Trophoblast cell (in vitro differentiated cells and primary cell): ENCODE measurements around the gene GJA4.

Source experiments
- DNase-seq, 2 donors: peaks; one replicate each; pipeline ENCODE4 v3.0.0-alpha.2; 2016
- H2AFZ ChIP-seq: 2 replicates; pipeline ENCODE4 v1.6.1; 2013; ENCODE audit warnings: low read length, moderate library complexity, mild to moderate bottlenecking; ENCODE audit not compliant: insufficient read depth, poor library complexity
- H2AK5ac ChIP-seq: 2 replicates; pipeline ENCODE4 v1.6.1; 2013; ENCODE audit warnings: mild to moderate bottlenecking, low read length
- H2BK120ac ChIP-seq: 2 replicates; pipeline ENCODE4 v1.6.1; 2013; ENCODE audit warnings: low read length, mild to moderate bottlenecking, moderate library complexity; ENCODE audit not compliant: insufficient read depth, poor library complexity
- H2BK12ac ChIP-seq: 2 replicates; pipeline ENCODE4 v1.6.1; 2013; ENCODE audit warnings: mild to moderate bottlenecking, low read length, moderate library complexity
- H2BK5ac ChIP-seq: 2 replicates; pipeline ENCODE4 v1.6.1; 2013; ENCODE audit warnings: low read length, low read depth, moderate library complexity, mild to moderate bottlenecking; ENCODE audit not compliant: poor library complexity
- H3K14ac ChIP-seq: 2 replicates; pipeline ENCODE4 v1.6.1; 2013; ENCODE audit warnings: mild to moderate bottlenecking, low read length
- H3K18ac ChIP-seq: 2 replicates; pipeline ENCODE4 v1.6.1; 2013; ENCODE audit warnings: mild to moderate bottlenecking, low read length
- H3K23ac ChIP-seq: 2 replicates; pipeline ENCODE4 v1.6.1; 2013; ENCODE audit warnings: low read length
- H3K27ac ChIP-seq: 2 replicates; pipeline ENCODE4 v1.5.1; 2013; ENCODE audit warnings: low read depth, mild to moderate bottlenecking, inconsistent platforms, low read length, moderate library complexity
- H3K27me3 ChIP-seq: 2 replicates; pipeline ENCODE4 v1.6.1; 2013; ENCODE audit warnings: inconsistent platforms, mild to moderate bottlenecking, low read length, moderate library complexity; ENCODE audit not compliant: insufficient read depth
- H3K36me3 ChIP-seq, 2 experiments: 1 replicate in 1 of 2; 2 replicates in 1 of 2; pipeline ENCODE4 v1.6.1; 2013; ENCODE audit warnings: low read length in 2 of 2, mild to moderate bottlenecking in 2 of 2, moderate library complexity in 1 of 2; ENCODE audit not compliant: insufficient read depth in 2 of 2, control insufficient read depth in 1 of 2
- H3K4ac ChIP-seq: 2 replicates; pipeline ENCODE4 v1.6.1; 2013; ENCODE audit warnings: low read depth, mild to moderate bottlenecking, low read length, moderate library complexity
- H3K4me1 ChIP-seq, 2 experiments: 1 replicate in 1 of 2; 2 replicates in 1 of 2; pipeline ENCODE4 v1.6.1; 2013; ENCODE audit warnings: low read length in 2 of 2, mild to moderate bottlenecking in 2 of 2, moderate library complexity in 1 of 2; ENCODE audit not compliant: insufficient read depth in 2 of 2, control insufficient read depth in 1 of 2
- H3K4me2 ChIP-seq: 2 replicates; pipeline ENCODE4 v1.6.1; 2013; ENCODE audit warnings: inconsistent platforms, mild to moderate bottlenecking, low read length, moderate library complexity
- H3K4me3 ChIP-seq: 2 replicates; pipeline ENCODE4 v1.5.1; 2013; ENCODE audit warnings: mild to moderate bottlenecking, low read depth, low read length, inconsistent platforms
- H3K79me1 ChIP-seq: one replicate; pipeline ENCODE4 v1.6.1; 2013; ENCODE audit warnings: low read length
- H3K79me2 ChIP-seq: 2 replicates; pipeline ENCODE4 v1.6.1; 2013; ENCODE audit warnings: low read length, mild to moderate bottlenecking; ENCODE audit not compliant: control insufficient read depth, insufficient read depth, poor library complexity
- H3K9ac ChIP-seq: 2 replicates; pipeline ENCODE4 v1.6.1; 2013; ENCODE audit warnings: mild to moderate bottlenecking, low read length
- H3K9me3 ChIP-seq: 2 replicates; pipeline ENCODE4 v1.6.1; 2013; ENCODE audit warnings: low read depth, mild to moderate bottlenecking, control low read depth, inconsistent platforms, low read length; ENCODE audit not compliant: insufficient read depth
- H4K12ac ChIP-seq: 2 replicates; pipeline ENCODE4 v1.6.1; 2013; ENCODE audit warnings: low read depth, mild to moderate bottlenecking, low read length, moderate library complexity
- H4K8ac ChIP-seq: 2 replicates; pipeline ENCODE4 v1.6.1; 2013; ENCODE audit warnings: low read depth, mild to moderate bottlenecking, low read length, moderate library complexity
- H4K91ac ChIP-seq: one replicate; pipeline ENCODE4 v1.6.1; 2013; ENCODE audit warnings: low read depth, mild to moderate bottlenecking, low read length, moderate library complexity
- WGBS: extraction: QIAGEN DNeasy Blood & Tissue Kit; methylation state at CpG from one replicate; pipeline ENCODE4 v1.1.7; 2013; ENCODE audit warnings: missing lambda C conversion rate; ENCODE audit not compliant: insufficient read length, insufficient coverage; ENCODE audit errors: extremely low coverage; 5-methylcytosine and 5-hydroxymethylcytosine counted together

GJA4 gene

GRCh38 chr1:34786521-34787325, 6.1 kb upstream of the GJA4 start:
- Histone ChIP-seq H3K4ac (no peak overlapping the region), H3K4me1 (peaks cover 3 to 5% of the 10 kb centered on the region in 2 experiments), H4K8ac (no peak overlapping the region), H3K36me3 (no peaks in the 10 kb centered on the region), H3K4me2 (no peak overlapping the region), H3K27me3 (no peaks in the 10 kb centered on the region), H3K27ac (no peak overlapping the region), H3K23ac (no peak overlapping the region), H2BK5ac (no peak overlapping the region), H3K18ac (no peak overlapping the region), H2BK120ac (no peak overlapping the region), H3K14ac (no peak overlapping the region), H2BK12ac (no peak overlapping the region), H4K12ac (no peak overlapping the region), H4K91ac (no peak overlapping the region), H3K79me2 (no peaks in the 10 kb centered on the region), H2AK5ac (no peak overlapping the region), H3K9ac (no peak overlapping the region), H3K79me1 (no peaks in the 10 kb centered on the region), H3K9me3 (peaks cover 2% of the 10 kb centered on the region), H3K4me3 (no peak overlapping the region), H2AFZ (no peak overlapping the region)
- DNase-seq = peak; percentile 59 to 82
- WGBS = no CpG with 5 or more reads among the region's 14 CpGs

- WGBS = no CpG with 5 or more reads among the region's 9 CpGs
- no peaks in the 10 kb centered on the region for H3K36me3 ChIP-seq
- no peak overlapping the region for H3K4me3 ChIP-seq
- no peak overlapping the region for H3K18ac ChIP-seq
- no peaks in the 10 kb centered on the region for H3K79me2 ChIP-seq
- no peak overlapping the region for H2BK12ac ChIP-seq
- H3K4ac ChIP-seq = no peak overlapping the region
- H3K27ac ChIP-seq = no peak overlapping the region
- H3K23ac ChIP-seq = no peak overlapping the region
- H2AK5ac ChIP-seq = no peak overlapping the region
- H2BK120ac ChIP-seq = no peak overlapping the region
- H4K8ac ChIP-seq = no peak overlapping the region
- H4K12ac ChIP-seq = no peak overlapping the region
- no peak for DNase-seq
- H3K27me3 ChIP-seq = peaks cover 6% of the 10 kb centered on the region
- no peaks in the 10 kb centered on the region for H3K4me1 ChIP-seq
- no peaks in the 10 kb centered on the region for H3K79me1 ChIP-seq
- H3K9me3 ChIP-seq = peaks cover 4% of the 10 kb centered on the region
- H3K14ac ChIP-seq = no peak overlapping the region
- no peak overlapping the region for H3K9ac ChIP-seq
- H2BK5ac ChIP-seq = no peak overlapping the region
- no peak overlapping the region for H4K91ac ChIP-seq
- H2AFZ ChIP-seq = no peak overlapping the region
- no peak overlapping the region for H3K4me2 ChIP-seq
These were observed 5.1 kb upstream of the GJA4 start for GRCh38 chr1:34787461-34788420.

- Histone ChIP-seq H3K79me1 (no peaks in the 10 kb centered on the region), H2BK120ac (no peak overlapping the region), H2AFZ (no peak overlapping the region), H3K4me3 (no peak overlapping the region), H3K4me1 (no peaks in the 10 kb centered on the region), H4K91ac (no peak overlapping the region), H3K9ac (no peak overlapping the region), H2BK5ac (no peak overlapping the region), H2AK5ac (no peak overlapping the region), H3K18ac (no peak overlapping the region), H3K9me3 (peaks cover 1% of the 10 kb centered on the region), H3K27ac (no peak overlapping the region), H3K4me2 (no peak overlapping the region), H4K12ac (no peak overlapping the region), H2BK12ac (no peak overlapping the region), H3K4ac (no peak overlapping the region), H3K36me3 (no peaks in the 10 kb centered on the region), H4K8ac (no peak overlapping the region), H3K23ac (no peak overlapping the region), H3K79me2 (no peaks in the 10 kb centered on the region), H3K14ac (no peak overlapping the region), H3K27me3 (peaks cover 11% of the 10 kb centered on the region)
- WGBS = no CpG with 5 or more reads among the region's 6 CpGs
- no peak for DNase-seq
These were observed 1.8 kb upstream of the GJA4 start for GRCh38 chr1:34790985-34791384.

DNA sequence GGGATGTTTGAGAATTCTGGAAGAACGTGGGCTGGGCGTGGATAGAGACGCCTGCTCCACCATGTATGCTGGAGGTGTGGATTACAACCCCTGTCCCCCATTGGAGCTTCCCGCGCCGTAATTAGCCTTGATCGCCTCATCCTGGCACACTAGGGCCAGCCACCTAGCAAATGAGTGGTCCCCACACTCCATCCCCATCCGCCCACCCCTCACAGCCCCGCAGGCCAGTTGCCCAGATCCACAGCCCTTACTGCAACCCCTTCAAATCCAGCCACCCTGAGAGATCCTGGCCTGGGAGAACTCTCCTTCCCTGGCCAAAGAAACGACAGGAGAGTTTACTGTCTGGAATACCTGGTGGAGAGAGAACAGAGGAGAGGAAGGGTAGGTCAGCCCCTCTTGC, 375 bp upstream of the GJA4 start:
- Histone ChIP-seq H3K4me2 (no peak overlapping the region), H3K9me3 (peaks cover 1% of the 10 kb centered on the region), H3K4me1 (no peaks in the 10 kb centered on the region), H3K9ac (no peak overlapping the region), H3K36me3 (no peaks in the 10 kb centered on the region), H3K79me1 (no peaks in the 10 kb centered on the region), H2BK12ac (no peak overlapping the region), H4K8ac (no peak overlapping the region), H2AFZ (no peak overlapping the region), H4K91ac (no peak overlapping the region), H2AK5ac (no peak overlapping the region), H4K12ac (no peak overlapping the region), H3K4ac (no peak overlapping the region), H3K27me3 (peaks cover 11% of the 10 kb centered on the region), H2BK120ac (no peak overlapping the region), H3K18ac (no peak overlapping the region), H3K27ac (no peak overlapping the region), H3K4me3 (peak overlapping the region; percentile 23), H3K79me2 (no peaks in the 10 kb centered on the region), H2BK5ac (no peak overlapping the region), H3K14ac (no peak overlapping the region), H3K23ac (no peak overlapping the region)
- WGBS = no CpG with 5 or more reads among the region's 10 CpGs
- no peak for DNase-seq
